Transverse colon (tissue), 4 donors: ENCODE results near the gene MCRIP2. TPM values are rescaled to one million over a fixed set of nuclear protein-coding genes. Genes with fewer than 3 reads are reported as not detected.

Source experiments
- DNase-seq: peaks from one replicate; pipeline ENCODE4 v3.0.0-alpha.2; 2019
- H3K27ac ChIP-seq, 4 donors: fragments of 200-600 bp; sonication (generic); 2 replicates each; pipeline ENCODE4 v1.5.1; 2016 to 2018; ENCODE audit warnings: inconsistent platforms in 4 of 4
- H3K27me3 ChIP-seq: fragments of 200-600 bp; sonication (generic); 2 replicates; pipeline ENCODE4 v1.5.1; 2017; ENCODE audit warnings: inconsistent platforms
- H3K36me3 ChIP-seq, 4 donors: fragments of 200-600 bp; sonication (generic); 2 replicates each; pipeline ENCODE4 v1.5.1; 2017 to 2019; ENCODE audit warnings: inconsistent platforms in 4 of 4
- H3K4me1 ChIP-seq, 4 donors: fragments of 200-600 bp; sonication (generic); 2 replicates each; pipeline ENCODE4 v1.5.1; 2017 to 2020; ENCODE audit warnings: inconsistent platforms in 4 of 4
- H3K4me3 ChIP-seq, 4 donors: fragments of 200-600 bp; sonication (generic); 1 replicate in 1 of 4; 2 replicates in 3 of 4; pipeline versions ENCODE4 v1.5.1 to v1.6.1; 2017 to 2019; ENCODE audit warnings: inconsistent platforms in 4 of 4
- H3K9me3 ChIP-seq, 2 donors: fragments of 200-600 bp; sonication (generic); 2 replicates each; pipeline ENCODE4 v1.5.1; 2017 to 2019; ENCODE audit warnings: inconsistent platforms in 2 of 2
- EP300 ChIP-seq: sonication (generic); formaldehyde crosslinking; IDR thresholded peaks from one replicate; pipeline ENCODE4 v1.6.1; 2017; ENCODE audit warnings: antibody characterized with exemption, low read depth
- POLR2A ChIP-seq: fragments of 450-650 bp; IDR thresholded peaks from one replicate; pipeline ENCODE4 v1.6.1; 2016; ENCODE audit warnings: antibody characterized with exemption, mild to moderate bottlenecking, moderate library complexity
- POLR2AphosphoS5 ChIP-seq, 3 donors: sonication (generic); formaldehyde crosslinking; IDR thresholded peaks; one replicate each; pipeline ENCODE4 v1.6.1; 2016; ENCODE audit warnings: antibody characterized with exemption in 3 of 3
- WGBS, 2 donors: methylation state at CpG; one replicate each; pipeline ENCODE4 v1.1.5; 2018; ENCODE audit warnings: low coverage in 1 of 2; 5-methylcytosine and 5-hydroxymethylcytosine counted together
- in situ Hi-C, 4 donors: fragments of 200-750 bp; cut with MboI; loops; one replicate each; pipeline versions ENCODE4 v1.15.0 to v1.15.1; 2017; ENCODE audit warnings: low sequenced_read_pairs in 3 of 4, low pct_ligation_motif_present in 1 of 4, low pct_unique_long_range_greater_than_20kb in 1 of 4
- intact Hi-C: fragments of 100-400 bp; cut with DNase I; formaldehyde crosslinking; loops from one replicate; pipeline ENCODE4 v1.15.1; 2023; ENCODE audit warnings: low total_unique reads
- total RNA-seq, 4 donors: library from RNA; depleted of rRNA; stranded (reverse); fragments of >200 nt; gene quantifications; one replicate each; pipeline ENCODE4 v1.1.0, GENCODE V29; 2016
- TF ChIP-seq, protein P1 (sequence below), 5 experiments: fragments of 200-600 bp in 3 of 5; fragments of 450-650 bp in 2 of 5; sonication (generic) in 3 of 5; IDR thresholded peaks; 1 replicate in 2 of 5; 2 replicates in 3 of 5; pipeline ENCODE4 v1.5.1; 2016 to 2017; ENCODE audit warnings: antibody characterized with exemption in 5 of 5, inconsistent platforms in 3 of 5, mild to moderate bottlenecking in 2 of 5, moderate library complexity in 1 of 5

MCRIP2 gene
- total RNA-seq, 4 donors from 2014 or later = 158 to 267 (median 211) TPM

DNA sequence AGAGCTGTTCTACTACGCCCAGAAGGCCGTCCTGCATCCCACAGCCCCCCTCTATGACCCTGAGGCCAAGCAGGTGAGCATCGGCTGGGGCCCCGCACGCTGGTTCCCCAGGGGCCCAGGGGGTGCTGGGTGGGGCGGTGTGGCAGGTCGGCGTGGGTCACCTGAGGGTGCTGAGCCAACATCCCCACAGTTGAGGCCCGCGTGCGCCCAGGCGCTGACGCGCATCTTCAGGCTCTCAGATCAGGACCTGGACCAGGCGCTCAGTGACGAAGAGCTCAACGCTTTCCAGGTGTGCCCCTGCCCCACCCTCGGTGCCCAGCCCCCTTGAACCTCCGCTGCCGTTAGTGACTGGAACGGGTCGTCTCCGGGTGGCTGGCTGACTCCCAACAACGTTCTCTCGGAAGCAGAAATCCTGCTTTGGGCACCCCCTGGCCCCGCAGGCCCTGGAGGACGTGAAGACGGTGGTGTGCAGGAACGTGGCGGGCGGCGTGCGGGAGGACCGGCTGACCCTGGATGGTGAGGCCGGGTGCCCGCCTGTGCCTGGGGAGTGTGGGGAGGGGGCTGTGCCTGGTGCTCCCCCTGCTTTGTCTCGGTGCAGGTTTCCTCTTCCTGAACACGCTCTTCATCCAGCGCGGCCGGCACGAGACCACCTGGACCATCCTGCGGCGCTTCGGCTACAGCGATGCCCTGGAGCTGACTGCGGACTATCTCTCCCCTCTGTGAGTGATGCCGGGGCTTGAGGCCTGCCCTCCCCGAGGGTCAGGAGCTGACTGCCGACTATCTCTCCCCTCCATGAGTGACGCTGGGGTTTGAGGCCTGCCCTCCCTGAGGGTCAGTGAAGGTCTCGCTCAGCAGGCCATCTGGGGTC is 29.1 kb downstream of the MCRIP2 start:
- in situ Hi-C loops (no loop called here), intact Hi-C loops (no loop called here)
- H3K4me1 ChIP-seq = peaks cover 17 to 35% (median 24%) of the 10 kb centered on the region in 4 donors
- H3K27ac ChIP-seq = no peak overlapping the region
- no peak for DNase-seq
- WGBS, 2 donors = 82 to 91% methylated on average over 15 to 43 of the region's 52 CpGs
- no peaks in the 10 kb centered on the region for H3K9me3 ChIP-seq
- H3K36me3 ChIP-seq = peaks cover 0 to 26% (median 5%) of the 10 kb centered on the region in 4 donors
- no peaks in the 10 kb centered on the region for H3K27me3 ChIP-seq
- no peak overlapping the region for H3K4me3 ChIP-seq
- TF ChIP-seq, protein P1, sequence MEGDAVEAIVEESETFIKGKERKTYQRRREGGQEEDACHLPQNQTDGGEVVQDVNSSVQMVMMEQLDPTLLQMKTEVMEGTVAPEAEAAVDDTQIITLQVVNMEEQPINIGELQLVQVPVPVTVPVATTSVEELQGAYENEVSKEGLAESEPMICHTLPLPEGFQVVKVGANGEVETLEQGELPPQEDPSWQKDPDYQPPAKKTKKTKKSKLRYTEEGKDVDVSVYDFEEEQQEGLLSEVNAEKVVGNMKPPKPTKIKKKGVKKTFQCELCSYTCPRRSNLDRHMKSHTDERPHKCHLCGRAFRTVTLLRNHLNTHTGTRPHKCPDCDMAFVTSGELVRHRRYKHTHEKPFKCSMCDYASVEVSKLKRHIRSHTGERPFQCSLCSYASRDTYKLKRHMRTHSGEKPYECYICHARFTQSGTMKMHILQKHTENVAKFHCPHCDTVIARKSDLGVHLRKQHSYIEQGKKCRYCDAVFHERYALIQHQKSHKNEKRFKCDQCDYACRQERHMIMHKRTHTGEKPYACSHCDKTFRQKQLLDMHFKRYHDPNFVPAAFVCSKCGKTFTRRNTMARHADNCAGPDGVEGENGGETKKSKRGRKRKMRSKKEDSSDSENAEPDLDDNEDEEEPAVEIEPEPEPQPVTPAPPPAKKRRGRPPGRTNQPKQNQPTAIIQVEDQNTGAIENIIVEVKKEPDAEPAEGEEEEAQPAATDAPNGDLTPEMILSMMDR (IDR thresholded peaks at IDR 0.05) = no peak
- TF ChIP-seq EP300 (no peak), POLR2A (no peak), POLR2AphosphoS5 (IDR thresholded peaks at IDR 0.05) (no peak)

DNA sequence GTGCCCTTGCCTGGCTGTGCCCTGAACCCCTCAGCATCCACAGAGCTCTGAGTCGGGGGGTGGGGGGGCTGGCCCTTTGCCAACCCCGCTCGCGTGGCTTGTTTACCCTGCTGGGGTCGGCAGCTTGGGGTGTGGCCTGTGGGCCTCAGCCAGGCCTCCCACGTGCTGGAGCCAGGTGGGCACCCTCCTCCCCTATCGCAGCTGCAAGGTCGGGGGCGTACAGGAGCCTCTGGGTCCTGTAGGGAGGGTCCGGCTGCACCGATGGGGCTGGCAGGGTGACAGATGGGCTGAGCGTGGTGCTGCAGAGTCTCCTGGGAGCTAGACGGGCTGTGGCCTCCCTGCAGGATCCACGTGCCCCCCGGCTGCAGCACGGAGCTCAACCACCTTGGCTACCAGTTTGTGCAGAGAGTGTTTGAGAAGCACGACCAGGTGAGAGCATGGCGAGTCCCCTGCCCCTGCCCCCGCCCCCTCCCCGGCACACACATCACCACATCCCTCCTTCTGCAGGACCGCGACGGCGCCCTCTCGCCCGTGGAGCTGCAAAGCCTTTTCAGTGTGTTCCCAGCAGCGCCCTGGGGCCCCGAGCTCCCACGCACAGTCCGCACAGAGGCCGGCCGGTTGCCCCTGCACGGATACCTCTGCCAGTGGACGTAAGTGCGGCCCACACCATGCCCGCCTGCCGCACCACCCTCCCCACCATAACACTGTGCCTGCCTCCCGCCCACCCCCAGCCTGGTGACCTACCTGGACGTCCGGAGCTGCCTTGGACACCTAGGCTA is 29.9 kb downstream of the MCRIP2 start:
- WGBS, 2 donors = 84% methylated on average over 29 of the region's 40 CpGs; no CpG with 5 or more reads in 1 of the 2 donors
- peaks cover 0 to 26% (median 5%) of the 10 kb centered on the region in 4 donors for H3K36me3 ChIP-seq
- no peak for TF ChIP-seq EP300
- no peak for TF ChIP-seq POLR2AphosphoS5 (IDR thresholded peaks at IDR 0.05)
- TF ChIP-seq, protein P1 (IDR thresholded peaks at IDR 0.05) = no peak
- no peak overlapping the region for H3K27ac ChIP-seq
- intact Hi-C loops = no loop called here
- H3K4me1 ChIP-seq = peaks cover 25 to 44% (median 31%) of the 10 kb centered on the region in 4 donors
- H3K27me3 ChIP-seq = no peaks in the 10 kb centered on the region
- in situ Hi-C loops = no loop called here
- no peaks in the 10 kb centered on the region for H3K9me3 ChIP-seq
- no peak overlapping the region for H3K4me3 ChIP-seq
- no peak for DNase-seq

DNA sequence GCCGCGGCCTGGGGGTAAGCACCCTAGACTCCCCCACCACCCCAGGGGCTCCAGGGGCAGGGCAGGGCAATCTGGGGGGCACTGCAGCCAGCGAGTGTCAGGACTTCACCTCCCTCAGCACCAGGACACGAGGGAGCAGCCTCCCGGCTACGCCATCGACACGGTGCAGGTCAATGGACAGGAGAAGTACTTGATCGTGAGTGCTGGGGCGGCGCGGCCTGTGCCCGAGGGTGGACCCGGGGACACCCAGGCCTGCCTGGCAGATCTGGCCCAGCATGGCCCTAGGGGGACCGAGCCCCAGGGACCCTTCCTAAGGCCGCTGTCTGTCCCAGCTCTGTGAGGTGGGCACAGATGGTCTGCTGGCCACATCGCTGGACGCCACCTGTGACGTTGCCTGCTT is 30.7 kb downstream of the MCRIP2 start:
- TF ChIP-seq POLR2A (no peak), EP300 (no peak)
- in situ Hi-C loops = no loop called here
- DNase-seq = no peak
- intact Hi-C loops = no loop called here
- no peak overlapping the region for H3K27ac ChIP-seq
- no peaks in the 10 kb centered on the region for H3K27me3 ChIP-seq
- peaks cover 27 to 50% (median 36%) of the 10 kb centered on the region in 4 donors for H3K4me1 ChIP-seq
- no peaks in the 10 kb centered on the region for H3K9me3 ChIP-seq
- WGBS, 2 donors = 94% methylated on average over 17 of the region's 19 CpGs; no CpG with 5 or more reads in 1 of the 2 donors
- peaks cover 0 to 26% (median 5%) of the 10 kb centered on the region in 4 donors for H3K36me3 ChIP-seq
- H3K4me3 ChIP-seq = no peak overlapping the region

DNA sequence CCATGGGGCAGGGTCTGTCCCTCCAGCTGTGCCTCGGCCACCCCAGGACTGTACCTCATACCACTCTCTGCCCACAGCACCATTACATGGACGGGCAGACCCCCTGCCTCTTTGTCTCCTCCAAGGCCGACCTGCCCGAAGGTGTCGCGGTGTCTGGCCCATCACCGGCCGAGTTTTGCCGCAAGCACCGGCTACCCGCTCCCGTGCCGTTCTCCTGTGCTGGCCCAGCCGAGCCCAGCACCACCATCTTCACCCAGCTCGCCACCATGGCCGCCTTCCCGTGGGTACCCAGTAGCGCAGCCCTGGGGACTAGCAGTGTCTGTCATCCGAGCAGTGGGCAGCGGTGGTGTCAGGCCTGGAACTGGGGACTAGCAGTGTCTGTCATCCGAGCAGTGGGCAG is 31.2 kb downstream of the MCRIP2 start:
- peaks cover 0 to 26% (median 5%) of the 10 kb centered on the region in 4 donors for H3K36me3 ChIP-seq
- intact Hi-C loops (no loop called here), in situ Hi-C loops (no loop called here)
- no peak overlapping the region for H3K4me3 ChIP-seq
- H3K4me1 ChIP-seq = peaks cover 25 to 50% (median 37%) of the 10 kb centered on the region in 4 donors
- no peak for TF ChIP-seq POLR2AphosphoS5 (IDR thresholded peaks at IDR 0.05)
- TF ChIP-seq EP300 = no peak
- no peak for TF ChIP-seq POLR2A
- TF ChIP-seq, protein P1 (IDR thresholded peaks at IDR 0.05) = no peak
- no peaks in the 10 kb centered on the region for H3K27me3 ChIP-seq
- no peak overlapping the region for H3K27ac ChIP-seq
- no peaks in the 10 kb centered on the region for H3K9me3 ChIP-seq
- DNase-seq = no peak
- WGBS, 2 donors = 89% methylated on average over 21 of the region's 21 CpGs; no CpG with 5 or more reads in 1 of the 2 donors
